NCI-H82 treated with DMSO at 0.1 percent for 48 hours (cell line): ENCODE results near the gene MYO10.
"Not testable (repeated sequence)": the region's sequence is repeated elsewhere in the genome, so short reads cannot be mapped to it uniquely, and the experiment has no call there.

ENCODE experiments used
- DNase-seq: peaks from one replicate; lab custom pipeline; 2025; ENCODE audit not compliant: unreplicated experiment; lab: John Stamatoyannopoulos, UW

The MYO10 gene

GRCh38 chr5:16888694-16889124 lies 47.4 kb downstream of the MYO10 start:
- DNase-seq = no peak

DNA sequence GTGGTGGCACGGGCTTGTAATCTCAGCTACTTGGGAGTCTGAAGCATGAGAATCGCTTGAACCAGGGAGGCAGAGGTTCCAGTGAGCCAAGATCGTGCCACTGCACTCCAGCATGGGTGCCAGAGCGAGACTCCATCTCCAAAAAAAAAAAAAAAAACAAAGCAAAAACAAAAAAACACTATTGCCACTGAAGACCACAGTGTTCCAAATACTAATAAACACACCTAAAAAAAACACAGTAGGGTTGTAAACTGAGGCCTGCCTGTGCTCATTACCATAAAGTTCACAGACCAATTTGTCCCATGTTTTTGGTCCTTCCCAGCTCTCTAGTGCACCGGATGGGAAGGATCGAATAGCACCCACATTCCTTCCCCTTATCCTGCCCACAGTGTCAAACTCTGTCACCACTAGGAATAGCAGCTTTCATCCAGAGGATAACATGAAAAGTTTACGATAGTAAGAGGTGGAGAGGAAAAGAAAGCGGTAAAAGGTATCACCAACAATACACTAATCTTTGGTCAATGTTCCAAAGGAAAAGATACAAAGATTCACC lies 49.2 kb downstream of the MYO10 start:
- DNase-seq = no peak

DNA sequence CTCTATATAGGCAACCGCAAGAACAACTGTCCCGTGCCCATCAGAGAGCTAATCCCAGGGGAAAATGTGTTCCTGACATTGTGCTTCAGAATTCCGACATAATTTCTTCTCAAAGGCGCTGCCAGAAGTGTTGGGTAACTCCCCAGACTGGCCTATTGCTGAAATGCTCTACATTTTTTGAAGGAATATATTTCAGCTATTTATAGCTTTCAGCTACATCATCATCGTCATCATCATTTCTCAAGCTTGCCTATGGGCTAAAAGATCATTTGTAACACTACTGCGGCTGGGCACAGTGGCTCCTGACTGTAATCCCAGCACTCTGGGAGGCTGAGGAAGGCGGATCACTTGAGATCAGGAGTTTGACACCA lies 49.7 kb downstream of the MYO10 start:
- no peak for DNase-seq

GRCh38 chr5:16885635-16886365 lies 50.3 kb downstream of the MYO10 start:
- DNase-seq = no peak

DNA sequence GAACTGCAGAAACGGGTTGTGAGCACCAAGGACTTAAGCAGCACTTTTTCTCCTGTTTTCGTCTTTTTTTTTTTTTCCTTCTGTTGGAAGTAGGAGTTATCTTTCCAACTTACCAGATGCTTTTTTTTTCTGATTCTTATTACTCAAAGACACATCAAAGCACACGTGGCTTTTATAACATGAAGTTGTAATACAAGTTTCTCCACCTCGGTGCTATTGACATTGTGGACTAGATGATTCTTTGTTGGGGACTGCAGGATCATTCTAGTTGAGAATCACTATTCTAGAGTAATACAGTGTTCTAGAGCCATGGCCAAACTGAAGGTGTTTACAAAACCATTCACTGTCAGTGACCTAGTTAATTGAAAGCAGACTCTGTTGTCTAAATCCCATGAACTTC lies 51.5 kb downstream of the MYO10 start:
- no peak for DNase-seq

DNA sequence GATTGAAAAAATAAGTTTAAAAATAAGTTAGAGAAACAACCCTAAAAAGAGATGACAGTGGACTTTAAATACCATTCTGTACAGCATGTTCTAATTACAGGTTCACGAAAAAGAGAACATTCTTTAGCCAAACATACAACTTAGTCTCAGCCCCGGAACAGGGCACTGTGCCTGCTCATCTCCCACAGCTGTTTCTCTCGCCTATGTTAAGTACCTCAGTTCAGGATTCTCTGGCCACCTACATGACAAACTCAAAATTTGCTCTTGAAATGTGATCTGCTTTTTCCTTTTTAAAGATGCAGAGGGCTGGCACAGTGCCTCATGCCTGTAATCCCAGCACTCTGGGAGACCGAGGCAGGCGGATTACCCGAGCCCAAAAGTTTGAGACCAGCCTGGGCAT lies 52.3 kb downstream of the MYO10 start:
- DNase-seq = no peak

- DNase-seq = no peak
Observed at GRCh38 chr5:16883176-16883575, 52.9 kb downstream of the MYO10 start.

DNA sequence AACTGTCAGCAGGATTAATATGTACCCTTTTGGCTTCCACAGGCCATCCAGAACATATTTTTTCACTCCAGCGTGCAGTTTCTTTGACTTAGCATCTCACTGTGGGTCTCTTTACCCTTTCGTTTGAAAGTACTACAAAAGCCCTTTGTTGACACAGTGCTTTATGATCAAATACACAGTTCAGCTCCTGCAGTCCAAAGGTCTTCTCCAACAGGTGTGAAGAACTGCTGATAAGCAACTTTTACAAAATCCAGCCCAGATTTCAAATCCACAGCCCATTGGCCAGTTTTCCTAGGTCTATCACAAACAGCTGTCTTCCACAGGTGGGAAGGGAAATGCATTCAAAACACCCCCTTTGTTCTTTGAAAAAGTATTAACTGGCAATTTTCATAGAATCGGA lies 54.8 kb downstream of the MYO10 start:
- no peak for DNase-seq

DNA sequence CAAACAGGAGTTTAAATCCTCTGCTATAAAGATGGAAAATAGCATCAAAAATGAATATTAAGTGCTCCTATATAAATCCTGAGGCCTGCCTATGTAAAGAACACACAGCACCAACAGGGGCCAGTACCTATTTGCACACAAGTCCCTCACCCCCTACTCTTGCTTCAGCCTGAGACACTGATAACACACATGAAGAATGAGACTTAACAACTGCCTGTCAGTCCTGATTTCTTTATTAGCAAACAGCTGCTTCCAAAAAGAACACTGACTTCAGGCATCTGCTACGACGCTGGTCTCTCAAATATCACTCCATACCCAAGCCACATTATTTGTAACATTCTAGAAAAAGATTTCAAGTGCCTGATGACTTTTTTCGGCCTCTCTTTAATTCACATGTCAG lies 55.5 kb downstream of the MYO10 start:
- DNase-seq = no peak

DNA sequence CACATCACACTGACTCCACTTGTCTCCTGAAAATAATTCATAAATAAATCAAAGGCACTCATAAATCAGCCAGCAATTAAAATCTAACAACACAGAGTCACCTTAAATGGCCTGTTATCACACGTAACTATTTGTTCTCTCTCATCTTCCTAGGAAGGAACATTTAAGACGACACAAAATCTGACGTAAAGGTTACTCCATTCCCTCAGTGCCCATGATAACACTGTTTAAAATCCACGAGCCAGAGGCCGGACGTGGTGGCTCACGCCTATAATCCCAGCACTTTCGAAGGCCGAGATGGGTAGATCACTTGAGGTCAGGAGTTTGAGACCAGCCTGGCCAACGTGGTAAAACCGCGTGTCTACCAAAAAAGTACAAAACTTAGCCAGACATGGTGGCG lies 56.4 kb downstream of the MYO10 start:
- DNase-seq = no peak

DNA sequence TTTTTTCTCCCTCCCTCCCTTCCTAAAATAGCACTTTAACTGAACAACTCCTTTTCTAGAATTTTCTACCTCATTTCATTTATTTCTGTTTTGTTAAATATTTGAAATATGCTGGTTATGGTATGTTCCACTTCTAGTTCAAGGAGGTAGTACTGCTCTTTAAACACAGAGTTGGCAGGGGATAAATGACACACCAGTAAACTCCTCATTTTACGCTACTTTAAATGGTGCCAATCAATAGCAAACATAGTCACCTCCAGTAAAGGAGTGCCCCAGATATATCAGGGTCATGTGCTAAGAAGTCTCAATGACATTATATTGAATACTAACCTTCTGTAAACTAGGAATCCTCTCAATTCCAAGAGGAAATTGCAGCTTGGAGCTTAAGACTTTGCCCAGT lies 56.9 kb downstream of the MYO10 start:
- no peak for DNase-seq

- DNase-seq = no peak
Observed at GRCh38 chr5:16877267-16877935, 58.7 kb downstream of the MYO10 start.

DNA sequence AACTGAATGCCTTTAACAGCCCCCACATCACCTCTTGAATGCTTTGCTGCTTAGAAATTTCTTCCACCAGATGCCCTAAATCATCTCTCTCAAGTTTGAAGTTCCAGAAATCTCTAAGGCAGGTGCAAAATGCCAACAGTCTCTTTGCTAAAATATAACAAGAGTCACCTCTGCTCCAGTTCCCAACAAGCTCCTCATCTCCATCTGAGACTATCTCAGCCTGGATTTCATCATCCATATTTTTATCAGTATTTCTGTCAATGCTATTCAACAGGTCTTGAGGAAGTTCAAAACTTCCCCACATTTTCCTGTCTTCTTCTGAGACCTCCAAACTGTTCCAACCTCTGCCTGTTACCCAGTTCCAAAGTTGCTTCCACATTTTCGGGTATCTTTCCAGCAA lies 61.7 kb downstream of the MYO10 start:
- DNase-seq = not testable (repeated sequence)

DNA sequence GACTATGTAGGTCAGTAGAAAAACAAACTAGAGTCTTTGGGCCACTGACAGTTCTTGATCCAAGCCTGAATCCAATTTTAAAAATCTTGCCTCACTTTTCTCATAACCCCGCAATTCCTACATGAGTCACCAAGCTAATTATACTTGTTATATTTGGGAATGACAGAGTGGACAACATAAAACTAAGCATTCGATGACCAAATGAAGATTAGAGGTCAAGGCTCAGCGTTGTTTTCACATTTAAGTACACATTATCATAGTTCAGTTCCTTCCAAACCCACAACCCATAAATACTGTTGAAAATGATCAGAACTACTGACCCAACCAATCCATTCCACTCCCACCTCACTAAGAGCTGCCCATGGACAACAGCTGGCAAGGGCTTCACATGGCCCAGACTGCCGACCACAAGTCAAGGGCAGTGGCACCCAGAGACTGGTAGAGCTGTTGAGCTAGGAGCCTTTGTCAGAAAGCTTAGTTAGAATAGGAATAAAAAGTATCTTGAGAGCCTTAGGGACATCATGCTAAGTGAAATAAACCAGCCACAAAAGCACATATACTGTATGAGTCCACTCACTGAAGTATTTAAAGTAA lies 64.2 kb downstream of the MYO10 start:
- no peak for DNase-seq

GRCh38 chr5:16870878-16871277 lies 65.2 kb downstream of the MYO10 start:
- DNase-seq = no peak

GRCh38 chr5:16869821-16870796 lies 66.0 kb downstream of the MYO10 start:
- DNase-seq = no peak

DNA sequence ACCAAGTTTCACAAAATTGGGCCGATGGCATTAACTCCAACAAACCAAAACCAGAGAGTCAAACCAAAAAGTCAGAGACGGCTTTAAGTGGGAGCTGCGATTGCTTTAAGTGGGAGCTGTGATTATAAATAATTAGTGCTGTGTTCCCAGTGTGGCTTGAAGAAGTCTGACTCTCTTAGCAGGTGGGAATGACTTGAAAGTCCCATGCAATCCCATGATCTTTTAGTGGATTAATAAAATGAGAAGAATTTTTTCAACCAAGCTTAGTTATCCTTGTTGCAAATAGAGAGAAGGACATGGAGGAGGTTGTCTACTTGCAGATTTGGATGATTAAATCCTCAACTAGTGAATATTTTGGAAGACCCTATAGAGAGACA lies 68.5 kb downstream of the MYO10 start:
- no peak for DNase-seq

- no peak for DNase-seq
Observed at GRCh38 chr5:16866795-16867576, 69.1 kb downstream of the MYO10 start.

DNA sequence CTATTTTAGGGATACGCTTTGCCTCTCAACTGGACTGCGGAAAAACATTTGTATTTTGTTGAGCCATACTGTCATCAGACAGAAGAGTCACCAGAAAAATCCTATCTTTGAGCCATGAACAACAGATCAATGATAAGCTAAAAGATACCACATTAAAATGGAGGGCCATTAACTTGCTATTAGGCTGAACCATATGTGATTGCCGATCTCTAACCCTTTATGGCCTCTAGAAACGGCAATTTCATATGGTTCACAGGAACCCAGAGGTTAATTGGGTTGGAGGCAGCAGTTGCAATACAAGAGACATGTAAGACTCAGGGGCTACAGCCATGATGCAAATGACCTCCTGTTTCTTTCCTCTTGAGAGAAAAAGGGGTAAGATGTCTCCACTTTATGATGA lies 69.8 kb downstream of the MYO10 start:
- DNase-seq = no peak

GRCh38 chr5:16865151-16865550 lies 70.9 kb downstream of the MYO10 start:
- DNase-seq = no peak
